ENCODE data around the gene ELP4. TPM values are rescaled to one million over a fixed set of nuclear protein-coding genes. Genes with fewer than 3 reads are reported as not detected.

Gene ELP4
- total RNA-seq, 1 experiment from 2014 or later = 20.3 TPM

GRCh38 chr11:31625868-31626267 is 116.3 kb downstream of the ELP4 start:
- Mint-ChIP-seq H3K4me1 (ENCODE audit: low read depth, unreplicated experiment) (no peaks in the 10 kb centered on the region), H3K27ac (ENCODE audit: unreplicated experiment) (no peak overlapping the region), H3K27me3 (ENCODE audit: unreplicated experiment) (no peaks in the 10 kb centered on the region), H3K36me3 (ENCODE audit: insufficient read depth, unreplicated experiment) (no peaks in the 10 kb centered on the region), H3K9me3 (ENCODE audit: low read depth, unreplicated experiment) (no peaks in the 10 kb centered on the region), H3K4me3 (ENCODE audit: low read depth, unreplicated experiment) (no peak overlapping the region)
- no peak for DNase-seq
- CTCF ChIA-PET = no interaction called here
- intact Hi-C loops (cut with micrococcal nuclease; ENCODE audit: unreplicated experiment) = no loop called here
- BruUV-seq (replicated peaks) = no TSS peak
- TF ChIP-seq CTCF (IDR thresholded peaks at IDR 0.05; ENCODE audit: unreplicated experiment) = no peak

- no peak for DNase-seq
- BruUV-seq (replicated peaks) = no TSS peak
- no peaks in the 10 kb centered on the region for H3K9me3 Mint-ChIP-seq (ENCODE audit: low read depth, unreplicated experiment)
- H3K27me3 Mint-ChIP-seq (ENCODE audit: unreplicated experiment) = no peaks in the 10 kb centered on the region
- H3K27ac Mint-ChIP-seq (ENCODE audit: unreplicated experiment) = no peak overlapping the region
- CTCF ChIA-PET = no interaction called here
- no peaks in the 10 kb centered on the region for H3K36me3 Mint-ChIP-seq (ENCODE audit: insufficient read depth, unreplicated experiment)
- no peak overlapping the region for H3K4me3 Mint-ChIP-seq (ENCODE audit: low read depth, unreplicated experiment)
- intact Hi-C loops (cut with micrococcal nuclease; ENCODE audit: unreplicated experiment) = no loop called here
- no peaks in the 10 kb centered on the region for H3K4me1 Mint-ChIP-seq (ENCODE audit: low read depth, unreplicated experiment)
- TF ChIP-seq CTCF (IDR thresholded peaks at IDR 0.05; ENCODE audit: unreplicated experiment) = no peak
These were observed 118.5 kb downstream of the ELP4 start for GRCh38 chr11:31628111-31628510.

GRCh38 chr11:31636983-31637382 is 127.4 kb downstream of the ELP4 start:
- TF ChIP-seq CTCF (IDR thresholded peaks at IDR 0.05; ENCODE audit: unreplicated experiment) = no peak
- DNase-seq = no peak

GRCh38 chr11:31640611-31641010 is 131.0 kb downstream of the ELP4 start:
- TF ChIP-seq CTCF (IDR thresholded peaks at IDR 0.05; ENCODE audit: unreplicated experiment) = no peak
- no peak for DNase-seq
- H3K27ac Mint-ChIP-seq (ENCODE audit: unreplicated experiment) = no peak overlapping the region
- no TSS peak for BruUV-seq (replicated peaks)
- no peaks in the 10 kb centered on the region for H3K27me3 Mint-ChIP-seq (ENCODE audit: unreplicated experiment)
- H3K4me1 Mint-ChIP-seq (ENCODE audit: low read depth, unreplicated experiment) = no peaks in the 10 kb centered on the region
- intact Hi-C loops (cut with micrococcal nuclease; ENCODE audit: unreplicated experiment) = loop anchor here (1.0 to 10.0 kb wide), 4 partner anchors 152 to 537 kb away; no protein-coding TSS in a partner anchor
- H3K36me3 Mint-ChIP-seq (ENCODE audit: insufficient read depth, unreplicated experiment) = no peaks in the 10 kb centered on the region
- H3K9me3 Mint-ChIP-seq (ENCODE audit: low read depth, unreplicated experiment) = no peaks in the 10 kb centered on the region
- H3K4me3 Mint-ChIP-seq (ENCODE audit: low read depth, unreplicated experiment) = no peak overlapping the region
- CTCF ChIA-PET = interaction anchor here (0.9 to 1.9 kb wide), 2 partner anchors 230 to 318 kb away, joined by 3 to 6 read pairs; no protein-coding TSS in a partner anchor

More at GRCh38 chr11:31636983-31637382, 127.4 kb downstream of the ELP4 start:
- CTCF ChIA-PET = no interaction called here
- Mint-ChIP-seq H3K36me3 (ENCODE audit: insufficient read depth, unreplicated experiment) (no peaks in the 10 kb centered on the region), H3K4me3 (ENCODE audit: low read depth, unreplicated experiment) (no peak overlapping the region), H3K27me3 (ENCODE audit: unreplicated experiment) (no peaks in the 10 kb centered on the region), H3K4me1 (ENCODE audit: low read depth, unreplicated experiment) (no peaks in the 10 kb centered on the region), H3K9me3 (ENCODE audit: low read depth, unreplicated experiment) (no peaks in the 10 kb centered on the region), H3K27ac (ENCODE audit: unreplicated experiment) (no peak overlapping the region)
- no TSS peak for BruUV-seq (replicated peaks)
- intact Hi-C loops (cut with micrococcal nuclease; ENCODE audit: unreplicated experiment) = no loop called here
